IMR-90 (cell line): ENCODE measurements around the gene ANKRD44. TPM values are rescaled to one million over a fixed set of nuclear protein-coding genes. Genes with fewer than 3 reads are reported as not detected.

Experiments used
- ATAC-seq: fragments of 200-7000 bp; cut with Tn5 transposase; 2 replicates; pipeline ENCODE4 v1.9.1; 2020; ENCODE audit warnings: low read depth, mild to moderate bottlenecking, moderate library complexity
- BruUV-seq: library from RNA; stranded (reverse); fragments of 400-500 nt; replicated peaks from 2 replicates; lab custom pipeline; 2021; lab: Mats Ljungman, UMichigan
- CTCF ChIA-PET: fragments of 300-600 bp; formaldehyde crosslinking; extraction: SDS; loops from one replicate; lab custom pipeline; 2021; ENCODE audit warnings: antibody characterized with exemption; lab: Yijun Ruan, JAX
- POLR2A ChIA-PET: fragments of 300-600 bp; sonication (Branson Sonifier 250); formaldehyde crosslinking; loops from one replicate; lab custom pipeline; 2022; ENCODE audit warnings: antibody characterized with exemption; ENCODE audit not compliant: unreplicated experiment; lab: Charles Lee
- DNase-seq: peaks from one replicate; pipeline ENCODE4 v3.0.0; 2013
- H2AFZ ChIP-seq: replicated peaks from 2 replicates; pipeline ENCODE3; 2013; ENCODE audit warnings: low read length, mild to moderate bottlenecking; ENCODE audit not compliant: poor library complexity
- H2AK5ac ChIP-seq: 2 replicates; pipeline ENCODE4 v1.6.1; 2013; ENCODE audit warnings: low read depth, low read length, inconsistent platforms
- H2AK9ac ChIP-seq: replicated peaks from 2 replicates; pipeline ENCODE3; 2013; ENCODE audit warnings: mild to moderate bottlenecking, low read depth, low read length, moderate library complexity; ENCODE audit not compliant: poor library complexity
- H2BK120ac ChIP-seq: 2 replicates; pipeline ENCODE4 v1.6.1; 2013; ENCODE audit warnings: low read depth, low read length, inconsistent platforms
- H2BK15ac ChIP-seq: 3 replicates; pipeline ENCODE4 v1.6.1; 2013; ENCODE audit warnings: low read depth, low read length, inconsistent platforms
- H2BK20ac ChIP-seq: 2 replicates; pipeline ENCODE4 v1.6.1; 2013; ENCODE audit warnings: low read depth, mild to moderate bottlenecking, inconsistent platforms, low read length, moderate library complexity
- H2BK5ac ChIP-seq: 2 replicates; pipeline ENCODE4 v1.6.1; 2013; ENCODE audit warnings: mild to moderate bottlenecking, low read depth, low read length, inconsistent platforms; ENCODE audit not compliant: poor library complexity, severe bottlenecking
- H3K14ac ChIP-seq: replicated peaks from 2 replicates; pipeline ENCODE4 v1.6.1; 2013; ENCODE audit warnings: low read depth, low read length, inconsistent platforms
- H3K18ac ChIP-seq: 2 replicates; pipeline ENCODE4 v1.6.1; 2013; ENCODE audit warnings: low read depth, low read length, control low read depth
- H3K23ac ChIP-seq: 2 replicates; pipeline ENCODE4 v1.6.1; 2013; ENCODE audit warnings: low read depth, low read length, inconsistent platforms
- H3K27ac ChIP-seq: 2 replicates; pipeline ENCODE4 v1.5.1; 2013; ENCODE audit warnings: mild to moderate bottlenecking, control low read depth, low read length; ENCODE audit not compliant: insufficient read depth
- H3K27me3 ChIP-seq: 2 replicates; pipeline ENCODE4 v1.6.1; 2013; ENCODE audit warnings: low read length; ENCODE audit not compliant: control insufficient read depth, insufficient read depth
- H3K36me3 ChIP-seq: 2 replicates; pipeline ENCODE4 v1.6.1; 2013; ENCODE audit warnings: low read length, mixed read lengths; ENCODE audit not compliant: control insufficient read depth, insufficient read depth
- H3K4ac ChIP-seq: 2 replicates; pipeline ENCODE4 v1.6.1; 2013; ENCODE audit warnings: low read depth, low read length, inconsistent platforms
- H3K4me1 ChIP-seq: 2 replicates; pipeline ENCODE4 v1.6.1; 2013; ENCODE audit warnings: low read length, mixed read lengths; ENCODE audit not compliant: control insufficient read depth, insufficient read depth
- H3K4me2 ChIP-seq: 2 replicates; pipeline ENCODE4 v1.6.1; 2013; ENCODE audit warnings: low read depth, mild to moderate bottlenecking, control low read depth, low read length, moderate library complexity
- H3K4me3 ChIP-seq: 2 replicates; pipeline ENCODE4 v1.5.1; 2013; ENCODE audit warnings: low read depth, mild to moderate bottlenecking, control low read depth, low read length, moderate library complexity; ENCODE audit not compliant: insufficient read depth
- H3K56ac ChIP-seq: 2 replicates; pipeline ENCODE4 v1.6.1; 2013; ENCODE audit warnings: low read length, inconsistent platforms; ENCODE audit not compliant: insufficient read depth; ENCODE audit errors: extremely low read depth
- H3K79me1 ChIP-seq, 2 experiments: 2 replicates each; pipeline ENCODE4 v1.6.1; 2013; ENCODE audit warnings: low read length in 2 of 2, inconsistent platforms in 1 of 2, low read depth in 1 of 2
- H3K9ac ChIP-seq: 2 replicates; pipeline ENCODE4 v1.6.1; 2013; ENCODE audit warnings: low read depth, low read length, control low read depth
- H3K9me1 ChIP-seq: 2 replicates; pipeline ENCODE4 v1.6.1; 2013; ENCODE audit warnings: low read length, inconsistent platforms; ENCODE audit not compliant: insufficient read depth
- H3K9me3 ChIP-seq: 2 replicates; pipeline ENCODE4 v1.6.1; 2013; ENCODE audit warnings: low read length; ENCODE audit not compliant: control insufficient read depth, insufficient read depth
- H4K20me1 ChIP-seq: 2 replicates; pipeline ENCODE4 v1.6.1; 2013; ENCODE audit warnings: low read length, inconsistent platforms; ENCODE audit not compliant: insufficient read depth
- H4K5ac ChIP-seq: 2 replicates; pipeline ENCODE4 v1.6.1; 2013; ENCODE audit warnings: mild to moderate bottlenecking, low read depth, low read length, control low read depth
- H4K8ac ChIP-seq, 2 experiments: 2 replicates each; pipeline ENCODE4 v1.6.1; 2013; ENCODE audit warnings: low read depth in 2 of 2, low read length in 2 of 2, control low read depth in 1 of 2, inconsistent platforms in 1 of 2
- H4K91ac ChIP-seq: 2 replicates; pipeline ENCODE4 v1.6.1; 2013; ENCODE audit warnings: low read depth, low read length, inconsistent platforms; ENCODE audit not compliant: insufficient read depth
- RCOR1 ChIP-seq: IDR thresholded peaks from 2 replicates; pipeline ENCODE4 v1.6.1; 2012; ENCODE audit warnings: mild to moderate bottlenecking, low read length, improper control_type of control experiment; ENCODE audit not compliant: insufficient replicate concordance
- USF2 ChIP-seq: fragments of 150-350 bp; IDR thresholded peaks from 2 replicates; pipeline ENCODE4 v1.6.1; 2017; ENCODE audit warnings: mild to moderate bottlenecking, antibody characterized with exemption, low read length, low read depth
- WGBS, 2 experiments: methylation state at CpG; one replicate each; pipeline versions ENCODE4 v1.1.5 to v1.1.7; 2013; ENCODE audit warnings: missing lambda C conversion rate in 2 of 2; ENCODE audit not compliant: insufficient read length in 1 of 2; ENCODE audit errors: extremely low coverage in 2 of 2; 5-methylcytosine and 5-hydroxymethylcytosine counted together
- dilution Hi-C: fragments of 300-500 bp; cut with HindIII; formaldehyde crosslinking; loops from one replicate; pipeline ENCODE4 v1.14.3; 2018; ENCODE audit warnings: low sequenced_read_pairs; ENCODE audit not compliant: unreplicated experiment
- in situ Hi-C: fragments of 300-500 bp; cut with MboI; formaldehyde crosslinking; loops from 3 replicates; pipeline ENCODE4 v1.14.3; 2019; ENCODE audit warnings: low sequenced_read_pairs, inconsistent platforms, mixed read lengths
- intact Hi-C: fragments of 100-400 bp; cut with micrococcal nuclease; formaldehyde crosslinking; loops from 2 replicates; pipeline ENCODE4 v1.10.0; 2022
- polyA plus RNA-seq, 3 experiments: library from polyadenylated mRNA; depleted of rRNA; stranded (reverse); fragments of >200 nt; gene quantifications; 2 replicates each; pipeline ENCODE4 v1.2.3, GENCODE V29; 2012; ENCODE audit warnings: low replicate concordance in 1 of 3
- total RNA-seq: library from RNA; depleted of rRNA; stranded (reverse); fragments of >200 nt; gene quantifications from 2 replicates; pipeline ENCODE4 v1.2.3, GENCODE V29; 2012

ANKRD44 gene
- total and polyA plus RNA-seq, 2 of the 4 experiments (the other 2 are of a cell fraction), result 5.2 to 15.6 TPM

- H3K36me3 ChIP-seq, result no peaks in the 10 kb centered on the region
- no peak overlapping the region for H2AK5ac ChIP-seq
- peaks cover 5% of the 10 kb centered on the region for H3K4me1 ChIP-seq
- peak; percentile 49 for DNase-seq
- no peak overlapping the region for H2BK20ac ChIP-seq
- no peak overlapping the region for H2BK120ac ChIP-seq
- H4K5ac ChIP-seq, result no peak overlapping the region
- 100% methylated on average over 1 of the region's 8 CpGs; no CpG with 5 or more reads in 1 of the 2 experiments for WGBS, 2 experiments
- no peak for TF ChIP-seq RCOR1
- peak; percentile 38; the same call in 1 of the 2 replicates for TF ChIP-seq USF2
- no peak overlapping the region for H2AFZ ChIP-seq
- H2AK9ac ChIP-seq, result no peak overlapping the region
- H3K14ac ChIP-seq, result 0 out of 2 replicates have a peak overlapping the region, but pooled peaks have one; percentile 13
- 0 out of 2 replicates have a peak overlapping the region, but pooled peaks have one; percentile 39 for H3K4ac ChIP-seq
- peak overlapping the region in 1 of 2 experiments; percentile 58; a peak in 1 of 4 replicates for H4K8ac ChIP-seq
- H3K23ac ChIP-seq, result 0 out of 2 replicates have a peak overlapping the region, but pooled peaks have one; percentile 18
- no peak overlapping the region for H3K18ac ChIP-seq
- peaks cover 0 to 12% of the 10 kb centered on the region in 2 experiments; a peak in 1 of 4 replicates for H3K79me1 ChIP-seq
- BruUV-seq, result no TSS peak
- no peaks in the 10 kb centered on the region for H3K27me3 ChIP-seq
- dilution Hi-C loops (no loop called here), in situ Hi-C loops (no loop called here), intact Hi-C loops (no loop called here)
- H3K9me1 ChIP-seq, result peaks cover 12% of the 10 kb centered on the region
- no peak overlapping the region for H3K4me3 ChIP-seq
- no peak overlapping the region for H3K9ac ChIP-seq
- CTCF ChIA-PET, result no interaction called here
- H2BK15ac ChIP-seq, result no peak overlapping the region
- H4K91ac ChIP-seq, result no peak overlapping the region
- H4K20me1 ChIP-seq, result no peaks in the 10 kb centered on the region
- H2BK5ac ChIP-seq, result peak overlapping the region; percentile 6
- no peak overlapping the region for H3K4me2 ChIP-seq
- no peak overlapping the region for H3K27ac ChIP-seq
- ATAC-seq, result peak; percentile 59
- POLR2A ChIA-PET, result no interaction called here
- no peaks in the 10 kb centered on the region for H3K9me3 ChIP-seq
- H3K56ac ChIP-seq, result no peak overlapping the region
Measured at GRCh38 chr2:197212344-197213262, 98.0 kb downstream of the ANKRD44 start.
